ENCODE data around the gene PRR15.

- TF ChIP-seq, protein P1, sequence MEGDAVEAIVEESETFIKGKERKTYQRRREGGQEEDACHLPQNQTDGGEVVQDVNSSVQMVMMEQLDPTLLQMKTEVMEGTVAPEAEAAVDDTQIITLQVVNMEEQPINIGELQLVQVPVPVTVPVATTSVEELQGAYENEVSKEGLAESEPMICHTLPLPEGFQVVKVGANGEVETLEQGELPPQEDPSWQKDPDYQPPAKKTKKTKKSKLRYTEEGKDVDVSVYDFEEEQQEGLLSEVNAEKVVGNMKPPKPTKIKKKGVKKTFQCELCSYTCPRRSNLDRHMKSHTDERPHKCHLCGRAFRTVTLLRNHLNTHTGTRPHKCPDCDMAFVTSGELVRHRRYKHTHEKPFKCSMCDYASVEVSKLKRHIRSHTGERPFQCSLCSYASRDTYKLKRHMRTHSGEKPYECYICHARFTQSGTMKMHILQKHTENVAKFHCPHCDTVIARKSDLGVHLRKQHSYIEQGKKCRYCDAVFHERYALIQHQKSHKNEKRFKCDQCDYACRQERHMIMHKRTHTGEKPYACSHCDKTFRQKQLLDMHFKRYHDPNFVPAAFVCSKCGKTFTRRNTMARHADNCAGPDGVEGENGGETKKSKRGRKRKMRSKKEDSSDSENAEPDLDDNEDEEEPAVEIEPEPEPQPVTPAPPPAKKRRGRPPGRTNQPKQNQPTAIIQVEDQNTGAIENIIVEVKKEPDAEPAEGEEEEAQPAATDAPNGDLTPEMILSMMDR (IDR thresholded peaks at IDR 0.05), result no peak
- TF ChIP-seq POLR2A (IDR thresholded peaks at IDR 0.05), result no peak
Observed at GRCh38 chr7:29573567-29573966, 9.9 kb downstream of the PRR15 start.
